ENCODE results near the gene IKBKE. TPM values are rescaled to one million over a fixed set of nuclear protein-coding genes. Genes with fewer than 3 reads are reported as not detected.

The IKBKE gene
- polyA plus RNA-seq, 2 of the 4 experiments (the other 2 are of a cell fraction): 6.3 to 6.4 TPM

DNA sequence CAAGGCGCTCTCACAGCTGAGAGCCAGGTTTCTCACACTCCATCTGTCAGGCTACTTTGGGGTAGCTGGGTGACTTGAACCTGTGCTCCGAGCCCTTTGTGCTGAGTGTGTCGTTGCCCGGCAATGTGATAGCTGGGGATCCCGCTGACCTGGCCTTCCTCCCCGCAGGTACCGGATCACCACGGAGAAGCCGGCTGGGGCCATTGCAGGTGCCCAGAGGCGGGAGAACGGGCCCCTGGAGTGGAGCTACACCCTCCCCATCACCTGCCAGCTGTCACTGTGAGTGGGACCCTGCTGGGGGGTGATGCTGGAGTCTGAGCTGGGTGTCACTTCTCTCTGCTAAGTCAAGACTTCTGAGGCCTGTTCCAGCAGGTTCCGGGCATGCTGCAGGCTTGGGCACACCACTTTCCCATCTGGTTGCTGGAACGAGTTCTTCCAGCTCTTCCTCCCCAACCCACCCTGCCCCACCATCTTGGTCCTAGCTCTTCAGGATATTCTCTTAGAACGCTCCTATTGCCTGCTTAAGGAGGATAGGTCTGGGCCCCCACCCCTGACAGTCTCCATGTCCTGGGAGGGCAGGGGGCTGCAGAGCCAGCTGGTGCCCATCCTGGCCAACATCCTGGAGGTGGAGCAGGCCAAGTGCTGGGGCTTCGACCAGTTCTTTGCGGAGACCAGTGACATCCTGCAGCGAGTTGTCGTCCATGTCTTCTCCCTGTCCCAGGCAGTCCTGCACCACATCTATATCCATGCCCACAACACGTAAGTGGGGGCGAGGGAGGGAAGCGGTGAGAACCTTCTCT lies 7.5 kb downstream of the IKBKE start:
- H3K4me3 ChIP-seq: no peak overlapping the region
- no peak for ATAC-seq
- TF ChIP-seq SREBF2 (IDR thresholded peaks at IDR 0.05): no peak
- no peak for TF ChIP-seq RARB (CRISPR knock-in tag; IDR thresholded peaks at IDR 0.05)
- no peak for TF ChIP-seq POLR2AphosphoS2 (conservative IDR thresholded peaks at IDR 0.05; ENCODE audit: low read length)
- TF ChIP-seq, protein P1, sequence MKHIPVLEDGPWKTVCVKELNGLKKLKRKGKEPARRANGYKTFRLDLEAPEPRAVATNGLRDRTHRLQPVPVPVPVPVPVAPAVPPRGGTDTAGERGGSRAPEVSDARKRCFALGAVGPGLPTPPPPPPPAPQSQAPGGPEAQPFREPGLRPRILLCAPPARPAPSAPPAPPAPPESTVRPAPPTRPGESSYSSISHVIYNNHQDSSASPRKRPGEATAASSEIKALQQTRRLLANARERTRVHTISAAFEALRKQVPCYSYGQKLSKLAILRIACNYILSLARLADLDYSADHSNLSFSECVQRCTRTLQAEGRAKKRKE (CRISPR knock-in tag; IDR thresholded peaks at IDR 0.05; ENCODE audit: low read depth): no peak
- POLR2A ChIA-PET: no interaction called here
- H3K27ac ChIP-seq: no peak overlapping the region
- DNase-seq (ENCODE audit: low read depth in 1 of 2, low spot score in 1 of 2): no peak
- CTCF ChIA-PET: interaction anchor here (0.6 to 8.1 kb wide), 15 partner anchors 7 to 928 kb away, joined by 3 to 87 read pairs (median 6); partner anchors contain the start of gene IKBKE
- FAIRE-seq: no peak
- H3K4me1 ChIP-seq: peaks cover 11% of the 10 kb centered on the region
- H3K9me3 ChIP-seq: no peaks in the 10 kb centered on the region
- no peak overlapping the region for H3K4me2 ChIP-seq
- WGBS (ENCODE audit: missing lambda C conversion rate): 94% methylated on average over 13 of the region's 21 CpGs

DNA sequence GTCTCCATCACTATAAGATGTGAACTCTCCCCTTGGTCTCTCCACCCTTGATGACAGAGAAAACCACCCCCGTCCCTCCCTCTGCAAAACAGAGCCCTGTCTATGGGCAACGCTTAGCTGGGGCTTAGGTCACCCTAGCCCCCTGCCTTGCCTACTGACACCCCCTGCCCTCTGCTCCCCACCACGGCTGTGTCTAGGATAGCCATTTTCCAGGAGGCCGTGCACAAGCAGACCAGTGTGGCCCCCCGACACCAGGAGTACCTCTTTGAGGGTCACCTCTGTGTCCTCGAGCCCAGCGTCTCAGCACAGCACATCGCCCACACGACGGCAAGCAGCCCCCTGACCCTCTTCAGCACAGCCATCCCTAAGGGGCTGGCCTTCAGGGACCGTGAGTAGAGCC lies 8.5 kb downstream of the IKBKE start:
- no peak for TF ChIP-seq MAFK (IDR thresholded peaks at IDR 0.05; ENCODE audit: partially characterized antibody)
- TF ChIP-seq, protein P2, sequence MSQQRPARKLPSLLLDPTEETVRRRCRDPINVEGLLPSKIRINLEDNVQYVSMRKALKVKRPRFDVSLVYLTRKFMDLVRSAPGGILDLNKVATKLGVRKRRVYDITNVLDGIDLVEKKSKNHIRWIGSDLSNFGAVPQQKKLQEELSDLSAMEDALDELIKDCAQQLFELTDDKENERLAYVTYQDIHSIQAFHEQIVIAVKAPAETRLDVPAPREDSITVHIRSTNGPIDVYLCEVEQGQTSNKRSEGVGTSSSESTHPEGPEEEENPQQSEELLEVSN (IDR thresholded peaks at IDR 0.05; ENCODE audit: borderline replicate concordance, low read depth): no peak
- no peak for TF ChIP-seq RCOR1 (IDR thresholded peaks at IDR 0.05; ENCODE audit: low read depth, low read length)
- no peak for TF ChIP-seq EHMT2 (IDR thresholded peaks at IDR 0.05; ENCODE audit: low read depth)
- TF ChIP-seq POLR2A (IDR thresholded peaks at IDR 0.05; ENCODE audit: low read length): no peak
- TF ChIP-seq ESRRA (IDR thresholded peaks at IDR 0.05; ENCODE audit: borderline replicate concordance, low read length): no peak
- no peak for TF ChIP-seq CEBPB (IDR thresholded peaks at IDR 0.05)
- no peak for TF ChIP-seq BHLHE40 (IDR thresholded peaks at IDR 0.05; ENCODE audit: low read depth, low read length)
- TF ChIP-seq TFCP2L1 (CRISPR knock-in tag; IDR thresholded peaks at IDR 0.05): no peak
- no peak overlapping the region for H3K4me3 ChIP-seq
- no peak overlapping the region for H3K27ac ChIP-seq
- no peak overlapping the region for H3K4me2 ChIP-seq
- DNase-seq (ENCODE audit: low read depth in 1 of 2, low spot score in 1 of 2) (no peak), ATAC-seq (no peak), FAIRE-seq (no peak)
- WGBS (ENCODE audit: missing lambda C conversion rate): 82% methylated on average over 10 of the region's 11 CpGs
- ChIA-PET CTCF (interaction anchor here (0.6 to 8.1 kb wide), 40 partner anchors 8 to 513 kb away, joined by 3 to 87 read pairs (median 5); partner anchors contain the start of gene IKBKE), POLR2A (interaction anchor here (1.4 kb wide), 1 partner anchor 8 kb away, joined by 3 read pairs; no protein-coding TSS in a partner anchor)
- peaks cover 11% of the 10 kb centered on the region for H3K4me1 ChIP-seq
- no peaks in the 10 kb centered on the region for H3K9me3 ChIP-seq

DNA sequence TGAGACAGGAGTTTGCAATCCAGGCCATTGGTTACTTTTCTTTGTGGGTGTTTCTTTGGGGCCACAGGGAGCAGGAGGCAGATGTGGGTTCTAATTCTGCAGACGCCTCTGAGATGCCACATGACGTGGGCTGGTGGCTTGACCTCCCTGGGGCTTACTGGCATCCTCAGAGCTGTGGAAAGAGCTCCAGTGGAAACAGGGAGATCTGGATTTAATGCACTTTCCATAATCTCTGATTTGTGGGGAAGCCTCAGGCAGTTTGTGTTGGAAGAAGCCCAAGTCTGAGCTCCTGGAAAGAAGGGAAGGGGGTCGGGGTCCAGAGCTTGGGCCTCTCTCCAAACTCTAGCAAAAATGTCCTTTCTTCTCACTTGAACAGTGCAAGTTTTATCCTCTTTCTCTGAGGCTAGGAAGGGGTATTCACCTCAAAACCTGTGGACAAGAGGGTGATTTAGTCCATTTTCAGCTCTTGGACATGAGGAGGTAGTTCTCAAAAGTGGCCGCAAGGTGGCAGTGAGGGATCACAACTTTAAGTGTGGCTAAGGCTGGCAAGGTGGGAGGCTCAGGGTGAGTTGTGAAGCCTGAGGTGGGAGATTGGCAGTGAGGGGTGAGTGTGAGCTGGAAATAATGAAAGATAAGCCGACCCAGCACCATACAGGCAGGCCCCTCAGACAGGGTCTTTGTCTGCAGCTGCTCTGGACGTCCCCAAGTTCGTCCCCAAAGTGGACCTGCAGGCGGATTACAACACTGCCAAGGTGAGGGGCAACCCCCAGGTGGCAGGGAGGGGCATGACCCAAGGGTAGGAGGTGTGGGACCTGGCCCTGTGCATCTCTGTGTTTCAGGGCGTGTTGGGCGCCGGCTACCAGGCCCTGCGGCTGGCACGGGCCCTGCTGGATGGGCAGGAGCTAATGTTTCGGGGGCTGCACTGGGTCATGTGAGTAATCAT lies 9.2 kb downstream of the IKBKE start:
- no peak overlapping the region for H3K27ac ChIP-seq
- 71% methylated on average over 13 of the region's 14 CpGs for WGBS (ENCODE audit: missing lambda C conversion rate)
- CTCF ChIA-PET: interaction anchor here (0.6 to 8.1 kb wide), 56 partner anchors 9 to 578 kb away, joined by 3 to 87 read pairs (median 4); partner anchors contain the start of genes DYRK3 and IKBKE
- H3K9me3 ChIP-seq: no peaks in the 10 kb centered on the region
- peaks cover 11% of the 10 kb centered on the region for H3K4me1 ChIP-seq
- no peak overlapping the region for H3K4me2 ChIP-seq
- peak; percentile 74 to 91 for DNase-seq (ENCODE audit: low read depth in 1 of 2, low spot score in 1 of 2)
- peak; percentile 96 for FAIRE-seq
- POLR2A ChIA-PET: interaction anchor here (1.0 to 1.4 kb wide), 2 partner anchors 8 to 9 kb away, joined by 3 read pairs; partner anchors contain the start of gene IKBKE
- TF ChIP-seq HOXB13 (CRISPR knock-in tag; IDR thresholded peaks at IDR 0.05; ENCODE audit: low read depth): no peak
- no peak for TF ChIP-seq NR3C1 (IDR thresholded peaks at IDR 0.05)
- TF ChIP-seq, protein P3, sequence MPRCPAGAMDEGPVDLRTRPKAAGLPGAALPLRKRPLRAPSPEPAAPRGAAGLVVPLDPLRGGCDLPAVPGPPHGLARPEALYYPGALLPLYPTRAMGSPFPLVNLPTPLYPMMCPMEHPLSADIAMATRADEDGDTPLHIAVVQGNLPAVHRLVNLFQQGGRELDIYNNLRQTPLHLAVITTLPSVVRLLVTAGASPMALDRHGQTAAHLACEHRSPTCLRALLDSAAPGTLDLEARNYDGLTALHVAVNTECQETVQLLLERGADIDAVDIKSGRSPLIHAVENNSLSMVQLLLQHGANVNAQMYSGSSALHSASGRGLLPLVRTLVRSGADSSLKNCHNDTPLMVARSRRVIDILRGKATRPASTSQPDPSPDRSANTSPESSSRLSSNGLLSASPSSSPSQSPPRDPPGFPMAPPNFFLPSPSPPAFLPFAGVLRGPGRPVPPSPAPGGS (IDR thresholded peaks at IDR 0.05): no peak
- TF ChIP-seq TP53 (CRISPR knock-in tag; IDR thresholded peaks at IDR 0.05): no peak
- TF ChIP-seq, protein P4, sequence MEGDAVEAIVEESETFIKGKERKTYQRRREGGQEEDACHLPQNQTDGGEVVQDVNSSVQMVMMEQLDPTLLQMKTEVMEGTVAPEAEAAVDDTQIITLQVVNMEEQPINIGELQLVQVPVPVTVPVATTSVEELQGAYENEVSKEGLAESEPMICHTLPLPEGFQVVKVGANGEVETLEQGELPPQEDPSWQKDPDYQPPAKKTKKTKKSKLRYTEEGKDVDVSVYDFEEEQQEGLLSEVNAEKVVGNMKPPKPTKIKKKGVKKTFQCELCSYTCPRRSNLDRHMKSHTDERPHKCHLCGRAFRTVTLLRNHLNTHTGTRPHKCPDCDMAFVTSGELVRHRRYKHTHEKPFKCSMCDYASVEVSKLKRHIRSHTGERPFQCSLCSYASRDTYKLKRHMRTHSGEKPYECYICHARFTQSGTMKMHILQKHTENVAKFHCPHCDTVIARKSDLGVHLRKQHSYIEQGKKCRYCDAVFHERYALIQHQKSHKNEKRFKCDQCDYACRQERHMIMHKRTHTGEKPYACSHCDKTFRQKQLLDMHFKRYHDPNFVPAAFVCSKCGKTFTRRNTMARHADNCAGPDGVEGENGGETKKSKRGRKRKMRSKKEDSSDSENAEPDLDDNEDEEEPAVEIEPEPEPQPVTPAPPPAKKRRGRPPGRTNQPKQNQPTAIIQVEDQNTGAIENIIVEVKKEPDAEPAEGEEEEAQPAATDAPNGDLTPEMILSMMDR (IDR thresholded peaks at IDR 0.05): peak; percentile 80
- no peak for TF ChIP-seq EHF (CRISPR knock-in tag; IDR thresholded peaks at IDR 0.05)
- TF ChIP-seq, protein P1 (CRISPR knock-in tag; IDR thresholded peaks at IDR 0.05; ENCODE audit: low read depth): no peak
- TF ChIP-seq, protein P5, sequence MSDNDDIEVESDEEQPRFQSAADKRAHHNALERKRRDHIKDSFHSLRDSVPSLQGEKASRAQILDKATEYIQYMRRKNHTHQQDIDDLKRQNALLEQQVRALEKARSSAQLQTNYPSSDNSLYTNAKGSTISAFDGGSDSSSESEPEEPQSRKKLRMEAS (IDR thresholded peaks at IDR 0.05): no peak
- no peak for TF ChIP-seq RCOR1 (IDR thresholded peaks at IDR 0.05; ENCODE audit: low read depth, low read length)
- no peak for TF ChIP-seq MAFK (IDR thresholded peaks at IDR 0.05; ENCODE audit: partially characterized antibody)
- TF ChIP-seq RAD21 (conservative IDR thresholded peaks at IDR 0.05 in 1 of 2, IDR thresholded peaks at IDR 0.05 in 1 of 2): peak; percentile 72 to 75
- no peak for TF ChIP-seq HOXB5 (CRISPR knock-in tag; IDR thresholded peaks at IDR 0.05)
- TF ChIP-seq SMC3 (IDR thresholded peaks at IDR 0.05): peak; percentile 57
- TF ChIP-seq KDM5A (IDR thresholded peaks at IDR 0.05): no peak
- peak; percentile 70 to 86 for ATAC-seq
- no peak overlapping the region for H3K4me3 ChIP-seq
